Jurkat, Clone E6-1 (cell line): ENCODE results near the gene RBPJ. TPM values are rescaled to one million over a fixed set of nuclear protein-coding genes. Genes with fewer than 3 reads are reported as not detected.

Experiments used
- DNase-seq: peaks from one replicate; pipeline ENCODE4 v3.0.0-alpha.2; 2011; ENCODE audit warnings: low read depth, low spot score
- H3K4me3 ChIP-seq: 2 replicates; pipeline ENCODE4 v1.5.1; 2011; ENCODE audit warnings: mild to moderate bottlenecking, low read length, control low read depth, moderate library complexity
- polyA plus RNA-seq: library from polyadenylated mRNA; unstranded; fragments of >200 nt; gene quantifications from one replicate; pipeline ENCODE4 v1.2.1, GENCODE V29; 2012; ENCODE audit warnings: missing spikeins; ENCODE audit not compliant: insufficient read length, insufficient read depth

RBPJ gene
- 27.6 TPM for polyA plus RNA-seq

- peak within 1 kb of the TSS; percentile 90 for H3K4me3 ChIP-seq
- peak; percentile 83 for DNase-seq
Measured at GRCh38 chr4:26320538-26321372, at the start of gene RBPJ. Gene RBPJ, plus strand, starts transcription at chr4:26321014. Its CDS starts 15 bp downstream, at chr4:26321029.

- no peak overlapping the region for H3K4me3 ChIP-seq
- no peak for DNase-seq
Measured at GRCh38 chr4:26271703-26272102, 49.1 kb upstream of the RBPJ start.

GRCh38 chr4:26272654-26273615 is 47.9 kb upstream of the RBPJ start:
- no peak overlapping the region for H3K4me3 ChIP-seq
- DNase-seq, result no peak

GRCh38 chr4:26273616-26273980 is 47.2 kb upstream of the RBPJ start:
- no peak for DNase-seq
- no peak overlapping the region for H3K4me3 ChIP-seq

- no peak for DNase-seq
- no peak overlapping the region for H3K4me3 ChIP-seq
Measured at GRCh38 chr4:26275281-26275680, 45.5 kb upstream of the RBPJ start.

- DNase-seq, result no peak
- H3K4me3 ChIP-seq, result no peak overlapping the region
Measured at GRCh38 chr4:26279446-26279845, 41.4 kb upstream of the RBPJ start.

- no peak overlapping the region for H3K4me3 ChIP-seq
- DNase-seq, result no peak
Measured at GRCh38 chr4:26281881-26282280, 38.9 kb upstream of the RBPJ start.

GRCh38 chr4:26284536-26284935 is 36.3 kb upstream of the RBPJ start:
- DNase-seq, result no peak
- no peak overlapping the region for H3K4me3 ChIP-seq

- no peak overlapping the region for H3K4me3 ChIP-seq
- no peak for DNase-seq
Measured at GRCh38 chr4:26285272-26285671, 35.5 kb upstream of the RBPJ start.

- H3K4me3 ChIP-seq, result no peak overlapping the region
- DNase-seq, result no peak
Measured at GRCh38 chr4:26287756-26288155, 33.1 kb upstream of the RBPJ start.

GRCh38 chr4:26288355-26288909 is 32.4 kb upstream of the RBPJ start:
- DNase-seq, result peak; percentile 80
- H3K4me3 ChIP-seq, result no peak overlapping the region

- H3K4me3 ChIP-seq, result no peak overlapping the region
- no peak for DNase-seq
Measured at GRCh38 chr4:26289401-26289800, 31.4 kb upstream of the RBPJ start.

GRCh38 chr4:26290321-26290720 is 30.5 kb upstream of the RBPJ start:
- no peak for DNase-seq
- H3K4me3 ChIP-seq, result no peak overlapping the region

- DNase-seq, result no peak
- no peak overlapping the region for H3K4me3 ChIP-seq
Measured at GRCh38 chr4:26294904-26295303, 25.9 kb upstream of the RBPJ start.

GRCh38 chr4:26296021-26296420 is 24.8 kb upstream of the RBPJ start:
- DNase-seq, result no peak
- no peak overlapping the region for H3K4me3 ChIP-seq

- H3K4me3 ChIP-seq, result no peak overlapping the region
- no peak for DNase-seq
Measured at GRCh38 chr4:26296514-26296913, 24.3 kb upstream of the RBPJ start.

GRCh38 chr4:26297219-26297618 is 23.6 kb upstream of the RBPJ start:
- no peak for DNase-seq
- H3K4me3 ChIP-seq, result no peak overlapping the region

- no peak overlapping the region for H3K4me3 ChIP-seq
- no peak for DNase-seq
Measured at GRCh38 chr4:26298198-26298947, 22.4 kb upstream of the RBPJ start.

GRCh38 chr4:26299254-26299882 is 21.4 kb upstream of the RBPJ start:
- H3K4me3 ChIP-seq, result no peak overlapping the region
- no peak for DNase-seq
